ENCODE measurements around the gene DBX2.
"Not testable (repeated sequence)": the region's sequence is repeated elsewhere in the genome, so short reads cannot be mapped to it uniquely, and the experiment has no call there.

Gene DBX2

DNA sequence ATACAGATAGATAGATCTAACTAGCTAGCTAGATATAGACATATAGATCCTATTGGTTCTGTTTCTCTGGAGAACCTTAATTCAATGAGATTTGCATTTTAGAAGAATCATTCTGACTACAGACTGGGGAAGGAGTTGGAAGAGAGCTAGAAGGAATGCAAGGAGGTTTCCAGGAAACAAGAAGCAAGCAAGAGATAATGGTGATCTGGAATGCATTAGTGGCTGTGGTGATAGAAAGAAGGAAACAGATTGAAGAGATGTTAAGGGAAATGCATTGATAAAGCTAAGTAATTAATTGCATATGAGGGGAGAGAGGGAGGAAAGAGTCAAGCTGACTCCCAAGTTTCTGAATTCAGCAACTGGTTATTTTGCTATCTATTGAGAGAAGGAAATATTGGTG lies 42.7 kb downstream of the DBX2 start:
- DNase-seq, result no peak

DNA sequence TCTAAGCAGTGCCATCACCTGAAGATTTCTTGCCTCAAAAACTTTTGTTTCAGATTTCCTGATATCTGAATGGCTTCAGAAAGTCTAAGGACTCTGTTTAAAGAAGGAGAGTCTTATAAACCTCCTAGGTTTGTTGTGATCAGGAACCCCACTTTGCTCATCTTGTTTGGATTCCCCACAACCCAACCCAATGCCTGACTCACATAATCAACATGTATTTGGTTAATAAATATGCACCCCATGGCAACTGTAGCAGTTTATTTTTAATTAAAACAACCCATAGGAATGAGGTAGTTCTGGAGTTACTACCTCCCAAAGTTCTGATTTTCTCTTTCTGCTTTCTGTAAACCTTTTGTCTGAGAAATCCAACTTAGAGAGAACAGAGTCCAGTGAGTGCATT lies 51.5 kb downstream of the DBX2 start:
- no peak for DNase-seq

DNA sequence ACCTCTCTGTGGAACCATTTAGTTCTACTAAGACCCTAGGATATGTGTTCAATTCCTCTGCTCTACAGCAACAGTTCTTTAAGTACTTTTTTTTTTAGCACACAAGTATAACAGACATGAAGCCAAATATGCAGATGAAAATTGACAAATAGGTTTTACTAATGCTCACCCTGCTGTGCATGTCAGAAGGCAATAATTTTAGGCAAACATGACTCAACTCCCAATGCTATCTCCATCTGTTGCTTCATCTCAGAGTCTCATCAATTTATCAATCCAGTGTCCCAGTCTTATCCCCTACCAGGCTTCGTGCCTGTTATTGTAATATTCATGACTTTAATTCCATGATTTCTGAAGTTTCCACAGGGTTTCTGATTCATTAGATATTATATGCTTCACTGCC lies 57.7 kb downstream of the DBX2 start:
- no peak for DNase-seq

DNA sequence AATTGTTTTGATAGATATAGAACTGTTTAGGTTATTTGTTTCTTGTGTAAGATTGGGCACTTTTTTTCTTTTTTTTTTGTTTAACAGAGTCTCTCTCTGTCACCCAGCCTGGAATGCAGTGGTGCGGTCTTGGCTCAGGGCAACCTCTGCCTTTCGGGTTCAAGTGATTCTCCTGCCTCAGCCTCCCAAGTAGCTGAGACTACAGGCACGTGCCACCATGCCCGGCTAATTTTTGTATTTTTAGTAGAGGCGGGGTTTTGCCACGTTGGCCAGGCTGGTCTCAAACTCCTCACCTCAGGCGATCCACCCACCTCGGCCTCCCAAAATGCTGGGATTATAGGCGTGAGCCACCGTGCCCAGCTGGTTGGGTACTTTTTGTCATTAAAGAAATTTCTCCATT lies 66.0 kb downstream of the DBX2 start:
- not testable (repeated sequence) for DNase-seq

DNA sequence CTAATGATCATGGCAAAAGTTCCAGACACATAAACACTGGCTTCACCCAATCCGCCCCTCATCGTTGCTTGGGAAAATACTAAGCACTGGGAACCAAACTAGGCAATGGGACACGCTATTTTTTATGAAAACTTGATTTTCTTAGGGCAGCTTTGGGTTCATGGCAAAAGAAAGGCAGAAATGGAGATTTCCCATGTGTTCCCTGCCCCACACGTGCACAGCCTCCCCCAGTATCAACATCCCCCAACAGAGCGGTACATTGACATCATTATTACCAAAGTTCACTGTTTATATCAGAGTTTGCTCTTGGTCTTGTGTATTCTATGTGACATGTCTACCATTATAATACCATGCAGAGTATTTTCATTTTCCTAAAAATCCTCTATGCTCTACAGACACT lies 71.0 kb downstream of the DBX2 start:
- no peak for DNase-seq

DNA sequence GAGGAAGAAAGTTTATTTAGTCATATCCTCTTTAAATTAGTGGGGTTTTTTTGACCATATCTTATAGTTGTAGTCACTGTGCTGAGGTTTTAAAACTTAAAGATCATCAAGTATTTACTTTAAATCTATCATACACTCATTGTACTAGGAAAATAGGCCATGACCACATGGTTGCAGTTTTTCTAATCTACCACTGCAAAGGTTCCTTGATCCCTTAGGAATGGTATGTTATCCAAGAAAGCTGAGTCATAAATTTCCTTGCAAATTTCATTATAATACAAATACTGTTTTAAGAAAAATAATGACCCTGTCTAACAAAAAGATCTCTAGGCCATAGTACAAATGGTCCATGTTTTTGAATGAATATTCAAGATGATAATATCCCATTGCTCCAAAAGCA lies 74.7 kb downstream of the DBX2 start:
- DNase-seq, result no peak

DNA sequence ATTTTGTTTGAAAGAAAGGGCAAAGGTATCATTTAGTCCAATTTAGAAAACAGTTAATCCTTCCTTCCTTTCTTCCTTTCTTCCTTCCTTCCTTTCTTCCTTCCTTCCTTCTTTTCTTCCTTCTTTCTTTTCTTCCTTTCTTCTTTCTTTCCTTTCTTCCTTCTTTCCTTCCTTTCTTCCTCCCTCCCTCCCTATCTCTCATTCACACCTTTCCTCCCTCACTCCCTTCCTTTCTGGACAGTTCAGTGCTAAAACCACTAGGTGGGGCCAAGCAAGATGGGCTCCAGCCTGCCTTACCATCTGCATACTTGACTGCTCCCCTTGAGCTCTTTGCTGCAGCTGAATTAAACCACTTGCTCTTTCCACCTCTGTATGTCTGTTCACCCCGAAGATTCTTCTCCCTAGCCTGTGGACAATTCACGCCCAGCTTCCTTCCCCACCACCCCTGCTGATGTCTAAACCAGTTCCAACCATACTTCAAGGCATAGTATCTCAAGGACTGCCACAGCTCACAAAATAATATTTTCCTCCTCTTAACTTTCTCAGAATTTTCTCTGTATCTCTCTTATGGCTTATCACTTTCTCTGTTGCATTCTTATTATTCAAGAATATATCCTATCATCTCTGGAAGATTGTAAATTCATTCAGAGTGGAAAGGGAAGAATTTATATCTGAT lies 78.0 kb downstream of the DBX2 start:
- no peak for DNase-seq

DNA sequence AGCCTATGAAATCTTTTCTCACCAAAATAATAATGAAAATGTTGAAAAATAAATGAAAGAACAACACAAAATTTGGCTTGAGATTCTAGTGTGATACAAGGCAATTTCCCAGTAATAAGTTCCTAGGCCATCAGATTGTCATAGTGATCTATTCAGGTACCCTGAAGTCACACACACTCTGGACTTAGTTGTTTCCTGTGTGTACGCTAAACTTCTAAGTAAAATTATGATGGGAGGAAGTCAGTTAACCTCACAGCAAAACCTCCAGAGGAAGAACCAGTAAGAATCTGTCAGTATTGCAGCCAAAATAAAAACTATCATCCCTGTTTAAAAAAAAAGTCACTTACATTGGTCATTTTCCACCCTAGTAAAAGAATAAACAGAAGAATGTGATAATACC lies 81.9 kb downstream of the DBX2 start:
- DNase-seq, result no peak
